ENCODE data around the gene MYBPC2.

MYBPC2 gene

DNA sequence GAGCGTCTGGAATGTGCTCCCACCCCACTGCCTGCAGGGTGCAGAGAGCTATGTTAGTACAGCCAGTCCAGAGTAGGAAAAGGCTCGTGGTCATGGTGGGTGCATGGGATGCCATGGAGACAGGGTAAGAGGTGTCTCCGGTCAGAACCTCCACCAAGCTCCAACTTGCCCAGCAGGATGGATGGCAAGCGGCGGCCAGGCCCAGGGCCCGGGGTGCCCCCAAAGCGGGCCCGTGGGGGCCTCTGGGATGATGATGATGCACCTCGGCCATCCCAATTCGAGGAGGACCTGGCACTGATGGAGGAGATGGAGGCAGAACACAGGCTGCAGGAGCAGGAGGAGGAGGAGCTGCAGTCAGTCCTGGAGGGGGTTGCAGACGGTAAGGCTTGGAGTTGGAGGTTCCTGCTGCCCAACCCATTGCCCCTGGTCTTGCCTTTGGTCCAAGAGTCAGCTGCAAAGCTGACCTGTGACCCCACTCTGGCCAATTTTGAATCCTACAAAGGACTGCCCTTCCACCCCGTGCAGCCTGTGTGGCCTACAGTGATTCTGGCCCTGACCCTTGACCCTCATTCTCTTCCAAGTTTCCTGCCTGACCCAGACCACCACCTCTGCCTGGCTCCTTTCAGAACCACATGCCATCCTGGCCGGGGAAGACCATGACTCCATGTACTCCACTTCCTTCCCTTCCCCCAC, 33.9 kb upstream of the MYBPC2 start:
- H3K27me3 ChIP-seq (replicated peaks; ENCODE audit: control insufficient read depth, insufficient read depth, low read length), result no peaks in the 10 kb centered on the region
- no peak overlapping the region for H3K4me3 ChIP-seq (replicated peaks; ENCODE audit: low read depth, low read length)
- no peak for DNase-seq (ENCODE audit: extremely low read depth, insufficient read length)
- peaks cover 23% of the 10 kb centered on the region for H3K36me3 ChIP-seq (ENCODE audit: control insufficient read depth, insufficient read depth, low read length)
- TF ChIP-seq, protein P1, sequence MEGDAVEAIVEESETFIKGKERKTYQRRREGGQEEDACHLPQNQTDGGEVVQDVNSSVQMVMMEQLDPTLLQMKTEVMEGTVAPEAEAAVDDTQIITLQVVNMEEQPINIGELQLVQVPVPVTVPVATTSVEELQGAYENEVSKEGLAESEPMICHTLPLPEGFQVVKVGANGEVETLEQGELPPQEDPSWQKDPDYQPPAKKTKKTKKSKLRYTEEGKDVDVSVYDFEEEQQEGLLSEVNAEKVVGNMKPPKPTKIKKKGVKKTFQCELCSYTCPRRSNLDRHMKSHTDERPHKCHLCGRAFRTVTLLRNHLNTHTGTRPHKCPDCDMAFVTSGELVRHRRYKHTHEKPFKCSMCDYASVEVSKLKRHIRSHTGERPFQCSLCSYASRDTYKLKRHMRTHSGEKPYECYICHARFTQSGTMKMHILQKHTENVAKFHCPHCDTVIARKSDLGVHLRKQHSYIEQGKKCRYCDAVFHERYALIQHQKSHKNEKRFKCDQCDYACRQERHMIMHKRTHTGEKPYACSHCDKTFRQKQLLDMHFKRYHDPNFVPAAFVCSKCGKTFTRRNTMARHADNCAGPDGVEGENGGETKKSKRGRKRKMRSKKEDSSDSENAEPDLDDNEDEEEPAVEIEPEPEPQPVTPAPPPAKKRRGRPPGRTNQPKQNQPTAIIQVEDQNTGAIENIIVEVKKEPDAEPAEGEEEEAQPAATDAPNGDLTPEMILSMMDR (IDR thresholded peaks at IDR 0.05; ENCODE audit: insufficient read depth, low read length, poor library complexity, severe bottlenecking), result no peak

DNA sequence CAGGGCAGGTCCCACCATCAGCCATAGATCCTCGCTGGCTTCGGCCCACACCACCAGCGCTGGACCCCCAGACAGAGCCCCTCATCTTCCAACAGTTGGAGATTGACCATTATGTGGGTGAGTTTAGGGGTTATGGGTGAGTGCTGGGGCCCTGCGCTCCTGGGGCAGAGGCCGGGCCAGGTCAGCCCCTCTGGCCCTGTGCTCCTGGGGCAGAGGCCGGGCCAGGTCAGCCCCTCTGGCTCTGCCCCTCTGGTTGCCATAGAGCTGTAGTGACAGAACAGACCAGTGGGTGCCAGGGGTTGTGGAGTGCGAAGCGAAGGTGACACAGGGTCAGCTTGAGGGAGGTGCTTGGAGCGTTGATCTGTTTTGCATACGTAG, 33.3 kb upstream of the MYBPC2 start:
- TF ChIP-seq, protein P1 (IDR thresholded peaks at IDR 0.05; ENCODE audit: insufficient read depth, low read length, poor library complexity, severe bottlenecking), result no peak
- Histone ChIP-seq H3K36me3 (ENCODE audit: control insufficient read depth, insufficient read depth, low read length) (peaks cover 22% of the 10 kb centered on the region), H3K27me3 (replicated peaks; ENCODE audit: control insufficient read depth, insufficient read depth, low read length) (no peaks in the 10 kb centered on the region), H3K4me3 (replicated peaks; ENCODE audit: low read depth, low read length) (no peak overlapping the region)
- no peak for DNase-seq (ENCODE audit: extremely low read depth, insufficient read length)

DNA sequence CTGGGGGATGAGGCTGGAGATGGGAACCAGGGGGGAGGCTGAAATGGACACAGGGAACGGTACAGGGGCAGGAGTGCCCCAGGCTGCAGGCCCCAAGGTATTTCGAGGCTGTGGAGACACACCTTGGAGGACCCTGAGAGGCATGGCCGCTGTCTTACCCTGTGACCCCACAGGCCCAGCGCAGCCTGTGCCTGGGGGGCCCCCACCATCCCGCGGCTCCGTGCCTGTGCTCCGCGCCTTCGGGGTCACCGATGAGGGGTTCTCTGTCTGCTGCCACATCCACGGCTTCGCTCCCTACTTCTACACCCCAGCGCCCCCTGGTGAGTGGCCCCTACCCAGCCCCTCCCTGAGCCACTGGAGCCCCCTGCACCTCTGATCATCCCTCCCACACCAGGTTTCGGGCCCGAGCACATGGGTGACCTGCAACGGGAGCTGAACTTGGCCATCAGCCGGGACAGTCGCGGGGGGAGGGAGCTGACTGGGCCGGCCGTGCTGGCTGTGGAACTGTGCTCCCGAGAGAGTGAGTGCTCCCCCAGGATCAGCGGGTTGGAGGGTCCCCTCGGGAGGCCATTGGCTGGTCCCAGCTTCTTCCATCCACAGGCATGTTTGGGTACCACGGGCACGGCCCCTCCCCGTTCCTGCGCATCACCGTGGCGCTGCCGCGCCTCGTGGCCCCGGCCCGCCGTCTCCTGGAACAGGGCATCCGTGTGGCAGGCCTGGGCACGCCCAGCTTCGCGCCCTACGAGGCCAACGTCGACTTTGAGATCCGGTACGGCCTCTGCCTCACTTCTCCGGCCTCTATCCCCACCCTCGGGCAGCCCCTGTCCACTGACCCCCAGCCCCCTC, 30.9 kb upstream of the MYBPC2 start:
- H3K36me3 ChIP-seq (ENCODE audit: control insufficient read depth, insufficient read depth, low read length), result peaks cover 25% of the 10 kb centered on the region
- DNase-seq (ENCODE audit: extremely low read depth, insufficient read length), result no peak
- H3K4me3 ChIP-seq (replicated peaks; ENCODE audit: low read depth, low read length), result no peak overlapping the region
- H3K27me3 ChIP-seq (replicated peaks; ENCODE audit: control insufficient read depth, insufficient read depth, low read length), result no peaks in the 10 kb centered on the region
- TF ChIP-seq, protein P1 (IDR thresholded peaks at IDR 0.05; ENCODE audit: insufficient read depth, low read length, poor library complexity, severe bottlenecking), result peak; percentile 35

DNA sequence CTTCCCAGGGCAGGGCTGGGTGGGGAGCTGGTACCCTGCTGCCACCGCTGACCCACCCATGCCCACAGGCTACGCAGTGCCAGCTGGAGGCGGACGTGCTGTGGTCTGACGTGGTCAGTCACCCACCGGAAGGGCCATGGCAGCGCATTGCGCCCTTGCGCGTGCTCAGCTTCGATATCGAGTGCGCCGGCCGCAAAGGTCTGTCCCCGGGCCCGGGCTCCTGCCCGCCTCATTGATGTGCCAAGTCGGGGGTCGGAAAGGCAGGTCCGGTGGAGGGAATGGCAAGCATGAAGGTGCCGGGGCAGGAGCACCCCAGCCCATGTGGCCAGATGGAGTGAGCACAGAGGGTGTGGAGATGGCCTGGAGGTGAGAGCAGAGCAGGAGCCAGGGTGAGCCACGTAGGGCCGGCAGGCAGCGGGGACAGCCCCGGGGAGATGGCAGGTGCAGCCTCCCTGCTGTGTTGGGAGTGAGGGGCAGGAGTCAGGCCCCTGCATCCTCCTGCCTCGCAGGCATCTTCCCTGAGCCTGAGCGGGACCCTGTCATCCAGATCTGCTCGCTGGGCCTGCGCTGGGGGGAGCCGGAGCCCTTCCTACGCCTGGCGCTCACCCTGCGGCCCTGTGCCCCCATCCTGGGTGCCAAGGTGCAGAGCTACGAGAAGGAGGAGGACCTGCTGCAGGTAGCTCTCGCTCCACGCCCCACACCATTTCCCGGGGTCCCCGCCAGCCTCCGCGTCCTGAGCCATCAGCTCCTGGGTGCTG, 30.0 kb upstream of the MYBPC2 start:
- Histone ChIP-seq H3K36me3 (ENCODE audit: control insufficient read depth, insufficient read depth, low read length) (peaks cover 25% of the 10 kb centered on the region), H3K4me3 (replicated peaks; ENCODE audit: low read depth, low read length) (no peak overlapping the region), H3K27me3 (replicated peaks; ENCODE audit: control insufficient read depth, insufficient read depth, low read length) (no peaks in the 10 kb centered on the region)
- TF ChIP-seq, protein P1 (IDR thresholded peaks at IDR 0.05; ENCODE audit: insufficient read depth, low read length, poor library complexity, severe bottlenecking), result no peak
- no peak for DNase-seq (ENCODE audit: extremely low read depth, insufficient read length)

DNA sequence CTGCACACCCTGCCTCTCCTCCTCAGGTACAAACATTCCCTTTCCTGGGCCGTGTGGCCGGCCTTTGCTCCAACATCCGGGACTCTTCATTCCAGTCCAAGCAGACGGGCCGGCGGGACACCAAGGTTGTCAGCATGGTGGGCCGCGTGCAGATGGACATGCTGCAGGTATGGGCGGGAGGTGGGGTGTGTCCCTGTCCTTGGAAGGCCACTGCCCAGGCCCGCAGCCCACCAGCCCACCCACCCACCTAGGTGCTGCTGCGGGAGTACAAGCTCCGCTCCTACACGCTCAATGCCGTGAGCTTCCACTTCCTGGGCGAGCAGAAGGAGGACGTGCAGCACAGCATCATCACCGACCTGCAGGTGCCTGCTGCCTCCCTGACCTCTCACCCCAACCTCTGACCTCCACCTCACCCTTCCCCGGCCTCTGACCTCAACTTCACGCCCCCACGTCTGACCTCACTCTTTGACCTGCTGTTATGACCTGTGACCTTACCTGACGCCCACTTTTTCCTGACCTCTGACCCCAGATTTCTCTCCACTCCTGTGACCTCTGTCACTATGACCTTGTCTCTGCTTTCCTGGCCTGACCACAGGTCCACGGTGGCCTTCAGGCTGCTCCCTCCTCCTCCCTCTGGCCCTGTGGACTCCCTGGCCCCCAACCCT, 26.4 kb upstream of the MYBPC2 start:
- no peak for DNase-seq (ENCODE audit: extremely low read depth, insufficient read length)
- H3K4me3 ChIP-seq (replicated peaks; ENCODE audit: low read depth, low read length), result no peak overlapping the region
- peaks cover 31% of the 10 kb centered on the region for H3K36me3 ChIP-seq (ENCODE audit: control insufficient read depth, insufficient read depth, low read length)
- no peaks in the 10 kb centered on the region for H3K27me3 ChIP-seq (replicated peaks; ENCODE audit: control insufficient read depth, insufficient read depth, low read length)
- TF ChIP-seq, protein P1 (IDR thresholded peaks at IDR 0.05; ENCODE audit: insufficient read depth, low read length, poor library complexity, severe bottlenecking), result no peak
